Inflammatory macrophage treated with lipopolysaccharide for 1 hour (primary cell): Measurements from ENCODE around the gene CEMIP2.
A peak's percentile ranks its signal among the peaks of the same experiment; 100 is the strongest.
"Not testable (repeated sequence)": the region's sequence is repeated elsewhere in the genome, so short reads cannot be mapped to it uniquely, and the experiment has no call there.

Experiments used
- DNase-seq, 2 donors: peaks; one replicate each; pipeline ENCODE4 v3.0.0-alpha.2; 2020 to 2022

Gene CEMIP2, protein sequence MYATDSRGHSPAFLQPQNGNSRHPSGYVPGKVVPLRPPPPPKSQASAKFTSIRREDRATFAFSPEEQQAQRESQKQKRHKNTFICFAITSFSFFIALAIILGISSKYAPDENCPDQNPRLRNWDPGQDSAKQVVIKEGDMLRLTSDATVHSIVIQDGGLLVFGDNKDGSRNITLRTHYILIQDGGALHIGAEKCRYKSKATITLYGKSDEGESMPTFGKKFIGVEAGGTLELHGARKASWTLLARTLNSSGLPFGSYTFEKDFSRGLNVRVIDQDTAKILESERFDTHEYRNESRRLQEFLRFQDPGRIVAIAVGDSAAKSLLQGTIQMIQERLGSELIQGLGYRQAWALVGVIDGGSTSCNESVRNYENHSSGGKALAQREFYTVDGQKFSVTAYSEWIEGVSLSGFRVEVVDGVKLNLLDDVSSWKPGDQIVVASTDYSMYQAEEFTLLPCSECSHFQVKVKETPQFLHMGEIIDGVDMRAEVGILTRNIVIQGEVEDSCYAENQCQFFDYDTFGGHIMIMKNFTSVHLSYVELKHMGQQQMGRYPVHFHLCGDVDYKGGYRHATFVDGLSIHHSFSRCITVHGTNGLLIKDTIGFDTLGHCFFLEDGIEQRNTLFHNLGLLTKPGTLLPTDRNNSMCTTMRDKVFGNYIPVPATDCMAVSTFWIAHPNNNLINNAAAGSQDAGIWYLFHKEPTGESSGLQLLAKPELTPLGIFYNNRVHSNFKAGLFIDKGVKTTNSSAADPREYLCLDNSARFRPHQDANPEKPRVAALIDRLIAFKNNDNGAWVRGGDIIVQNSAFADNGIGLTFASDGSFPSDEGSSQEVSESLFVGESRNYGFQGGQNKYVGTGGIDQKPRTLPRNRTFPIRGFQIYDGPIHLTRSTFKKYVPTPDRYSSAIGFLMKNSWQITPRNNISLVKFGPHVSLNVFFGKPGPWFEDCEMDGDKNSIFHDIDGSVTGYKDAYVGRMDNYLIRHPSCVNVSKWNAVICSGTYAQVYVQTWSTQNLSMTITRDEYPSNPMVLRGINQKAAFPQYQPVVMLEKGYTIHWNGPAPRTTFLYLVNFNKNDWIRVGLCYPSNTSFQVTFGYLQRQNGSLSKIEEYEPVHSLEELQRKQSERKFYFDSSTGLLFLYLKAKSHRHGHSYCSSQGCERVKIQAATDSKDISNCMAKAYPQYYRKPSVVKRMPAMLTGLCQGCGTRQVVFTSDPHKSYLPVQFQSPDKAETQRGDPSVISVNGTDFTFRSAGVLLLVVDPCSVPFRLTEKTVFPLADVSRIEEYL (N-terminal part only)

GRCh38 chr9:71768388-71769174 is at the start of gene CEMIP2:
CEMIP2 (minus strand) TSS chr9:71768513; CDS start chr9:71750373, 18,140 bp downstream.
- DNase-seq, result peak; percentile 78 to 88

DNA sequence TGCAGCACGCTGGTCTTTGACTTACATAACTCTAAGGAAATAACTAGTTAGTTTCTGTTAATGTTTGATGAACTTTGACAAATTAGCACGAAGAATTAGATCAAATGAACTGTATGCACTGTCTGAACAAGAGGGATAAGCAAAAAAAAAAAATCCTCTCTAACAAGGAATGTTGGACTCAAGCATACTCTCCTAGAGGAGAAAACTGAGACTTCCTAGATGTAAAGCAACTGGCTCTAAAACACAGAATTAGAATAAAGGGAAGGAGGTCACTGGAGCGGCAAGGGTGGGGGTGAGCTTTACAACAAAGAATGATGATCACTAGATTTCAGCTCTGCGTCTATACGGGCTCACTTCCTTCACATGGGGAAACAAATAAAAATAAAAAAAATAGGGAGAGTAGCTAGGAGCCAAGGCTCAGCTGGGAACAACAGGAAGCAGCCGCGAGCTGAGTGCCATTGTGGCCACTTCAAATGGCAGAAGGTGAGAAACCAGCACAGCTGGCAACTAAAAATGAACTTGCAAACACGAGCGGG is 48.7 kb upstream of the CEMIP2 start:
- no peak for DNase-seq

DNA sequence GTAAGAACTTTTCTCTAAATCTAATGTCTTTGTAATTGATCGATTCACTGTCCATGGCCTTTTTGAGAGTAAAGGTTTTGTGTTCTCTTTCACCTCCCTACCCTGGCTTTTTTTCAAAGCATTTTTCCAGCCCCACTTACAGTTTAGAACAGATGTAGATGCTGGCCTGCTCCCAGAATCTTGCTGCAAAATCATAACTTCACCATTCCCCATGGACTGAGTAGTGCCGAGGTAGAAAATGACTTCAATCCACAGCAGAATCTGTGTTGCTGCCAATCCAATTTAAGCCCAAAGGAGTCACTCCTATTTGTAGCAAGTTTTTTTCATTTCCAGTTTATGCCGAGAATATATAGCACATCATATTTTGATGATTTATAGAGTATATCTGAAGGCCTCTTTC is 46.5 kb upstream of the CEMIP2 start:
- no peak for DNase-seq

DNA sequence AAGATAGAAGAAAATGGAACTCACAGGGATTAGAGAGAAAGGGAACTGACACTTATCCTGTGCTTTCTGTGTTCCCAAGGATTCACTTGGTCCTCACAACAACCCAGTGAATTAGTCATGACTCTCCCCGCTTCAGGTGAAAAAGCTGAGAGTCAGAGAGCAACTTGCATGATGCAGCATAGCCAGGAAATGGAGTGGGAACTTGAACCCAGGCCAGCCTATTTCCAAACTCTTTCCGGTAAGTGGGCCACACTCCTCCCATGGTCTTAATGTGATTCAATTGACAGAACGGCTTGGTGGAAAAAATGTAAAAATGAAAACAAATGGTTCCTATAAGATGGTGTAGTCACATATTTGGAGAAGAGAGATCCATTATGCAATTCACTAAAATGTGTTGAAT is 45.9 kb upstream of the CEMIP2 start:
- DNase-seq, result no peak

- DNase-seq, result no peak
Measured at GRCh38 chr9:71812385-71812784, 44.1 kb upstream of the CEMIP2 start.

DNA sequence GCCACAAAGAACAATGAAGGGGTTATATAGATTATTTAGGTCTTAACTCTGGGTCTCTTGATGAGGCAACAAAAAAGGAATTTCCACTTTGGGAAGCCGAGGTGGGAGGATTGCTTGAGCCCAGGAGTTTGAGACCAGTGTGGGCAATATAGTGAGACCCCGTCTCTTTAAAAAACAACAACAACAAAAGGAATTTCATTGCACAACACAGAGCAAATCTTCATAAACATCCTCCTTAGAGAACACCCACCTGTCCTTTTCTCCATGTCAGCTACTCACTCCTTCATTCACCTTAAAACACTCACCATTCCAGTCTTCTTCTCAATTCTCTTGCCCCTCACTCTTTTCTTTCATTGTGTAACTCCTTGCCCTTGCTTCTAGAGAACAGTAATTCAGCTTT is 39.8 kb upstream of the CEMIP2 start:
- no peak for DNase-seq

DNA sequence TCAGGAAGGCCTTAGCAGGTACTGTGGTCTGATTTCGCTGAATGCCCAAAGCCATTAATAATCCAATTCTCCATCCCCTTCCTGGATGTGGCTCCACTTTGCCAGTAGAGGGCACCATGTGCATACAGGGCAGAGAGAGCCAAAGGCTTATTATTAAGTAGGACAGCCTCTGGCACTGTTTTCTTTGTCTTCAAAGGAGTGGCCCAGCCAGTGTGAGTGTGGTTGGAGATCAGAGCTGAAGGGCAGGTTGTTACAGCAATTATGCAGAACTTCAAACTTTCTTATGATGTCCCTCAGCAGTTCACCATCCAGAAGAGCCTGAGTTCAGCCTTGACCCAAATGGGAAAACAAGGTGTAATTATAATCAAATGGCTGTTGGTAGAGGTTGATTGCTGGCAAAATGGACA is 38.6 kb upstream of the CEMIP2 start:
- DNase-seq, result peak; percentile 43 to 78

- DNase-seq, result not testable (repeated sequence)
Measured at GRCh38 chr9:71805096-71805495, 36.8 kb upstream of the CEMIP2 start.

- DNase-seq, result no peak
Measured at GRCh38 chr9:71801826-71802225, 33.5 kb upstream of the CEMIP2 start.

GRCh38 chr9:71797266-71797665 is 29.0 kb upstream of the CEMIP2 start:
- DNase-seq, result no peak

DNA sequence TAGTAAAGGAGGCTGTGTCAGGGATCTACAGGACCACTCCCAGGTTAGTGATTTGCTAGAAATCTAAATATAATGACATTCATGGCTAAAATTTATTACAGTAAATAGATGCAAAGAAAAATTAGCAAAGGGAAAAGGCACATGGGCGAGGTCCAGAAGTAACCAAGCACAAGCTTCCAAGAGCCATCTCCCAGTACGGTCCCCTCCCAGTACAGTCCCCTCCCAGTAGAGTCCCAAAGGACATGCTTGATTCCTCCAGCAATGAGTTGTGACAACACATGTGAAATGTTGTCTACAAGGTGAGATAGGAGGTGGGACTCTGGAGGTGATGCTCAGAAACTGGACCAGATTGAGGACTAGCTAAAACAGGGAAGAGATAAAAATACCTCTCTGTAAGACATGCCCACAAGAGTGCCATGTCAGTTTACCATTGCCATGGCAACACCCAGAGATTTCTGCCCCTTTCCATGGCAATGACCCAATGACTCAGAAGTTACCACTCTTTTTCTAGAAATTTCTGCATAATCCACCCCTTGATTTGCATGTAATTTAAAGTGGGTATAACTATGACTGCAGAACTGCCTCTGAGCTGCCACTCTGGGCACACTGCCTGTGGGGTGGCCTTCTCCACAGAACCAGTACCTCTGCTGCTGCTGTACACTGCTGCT is 27.9 kb upstream of the CEMIP2 start:
- DNase-seq, result no peak

DNA sequence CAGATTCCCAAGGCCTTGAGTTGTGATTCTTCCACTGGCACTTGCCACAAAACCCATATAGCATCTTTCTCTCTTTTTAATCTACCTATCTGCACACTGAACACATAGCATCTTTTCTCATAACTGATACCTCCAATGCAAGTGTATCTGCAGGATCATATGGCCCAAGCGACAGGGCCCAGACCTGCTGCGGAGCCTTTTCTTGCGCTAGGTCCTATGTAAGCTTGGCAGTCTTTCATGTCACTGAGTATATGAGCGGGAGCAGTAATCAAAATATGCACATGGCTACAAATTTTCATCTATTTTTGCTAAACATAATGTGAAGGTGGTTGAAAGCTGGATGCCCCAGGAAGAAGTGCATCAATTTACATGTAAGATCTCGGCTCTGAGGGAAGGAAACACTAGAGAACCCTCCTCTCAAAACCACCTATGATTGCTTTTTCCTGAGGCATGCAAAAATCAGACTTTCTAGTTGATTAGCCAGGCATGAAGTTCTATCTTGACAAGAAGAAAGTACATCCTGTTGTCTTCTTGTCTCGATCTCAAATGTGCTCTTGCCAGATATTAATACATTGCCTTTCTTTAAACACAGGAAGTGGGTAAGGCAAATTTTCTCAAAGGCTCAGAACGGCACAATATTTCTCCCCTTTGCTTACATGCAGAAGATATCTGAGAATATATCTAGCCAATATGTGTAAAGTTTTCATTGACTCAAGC is 26.9 kb upstream of the CEMIP2 start:
- DNase-seq, result no peak

- DNase-seq, result no peak
Measured at GRCh38 chr9:71793386-71794105, 25.2 kb upstream of the CEMIP2 start.

GRCh38 chr9:71791875-71792274 is 23.6 kb upstream of the CEMIP2 start:
- DNase-seq, result no peak

GRCh38 chr9:71790296-71790695 is 22.0 kb upstream of the CEMIP2 start:
- no peak for DNase-seq

DNA sequence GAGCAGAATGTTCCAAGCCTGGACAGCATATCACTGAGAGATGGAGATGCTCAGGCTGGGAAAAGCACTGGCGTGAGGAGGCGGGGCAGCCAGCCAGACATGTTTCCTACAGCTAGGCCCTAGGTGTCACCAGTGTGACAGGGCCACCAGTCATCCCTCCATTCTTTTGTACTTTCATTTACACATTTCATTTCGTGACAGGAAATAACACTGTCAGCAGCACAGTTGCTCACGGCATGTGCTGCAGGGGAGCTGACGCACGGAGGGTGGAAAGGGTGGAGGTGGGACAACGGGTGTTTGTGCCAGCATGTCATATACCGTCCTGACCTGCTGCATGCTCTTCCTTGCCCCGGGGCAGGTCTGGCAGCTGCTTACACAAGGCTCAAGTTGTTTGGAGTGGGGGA is 14.8 kb upstream of the CEMIP2 start:
- DNase-seq, result no peak

GRCh38 chr9:71781391-71781790 is 13.1 kb upstream of the CEMIP2 start:
- no peak for DNase-seq

- no peak for DNase-seq
Measured at GRCh38 chr9:71780953-71781352, 12.6 kb upstream of the CEMIP2 start.

DNA sequence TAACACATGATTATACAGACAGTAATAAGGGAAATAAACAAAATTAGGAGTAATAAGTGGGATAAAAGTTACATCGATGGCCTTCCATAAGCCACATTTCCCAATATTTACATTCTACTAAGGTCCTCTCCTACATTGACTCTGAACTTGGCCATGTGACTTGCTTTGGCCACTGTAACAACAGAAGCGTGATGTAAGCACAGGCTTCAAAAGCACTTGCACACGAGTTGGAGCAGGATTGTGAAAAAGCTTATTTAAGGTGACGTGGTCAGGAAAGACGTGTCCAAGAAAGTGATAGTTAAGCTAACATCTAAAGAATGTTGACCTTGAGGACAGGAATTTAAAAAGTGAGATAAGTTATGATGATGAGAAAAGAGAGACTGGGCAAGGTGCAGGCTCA is 9.8 kb upstream of the CEMIP2 start:
- DNase-seq, result no peak

GRCh38 chr9:71774920-71775319 is 6.6 kb upstream of the CEMIP2 start:
- DNase-seq, result no peak
